ENCODE data around the gene LCN12. TPM values are rescaled to one million over a fixed set of nuclear protein-coding genes. Genes with fewer than 3 reads are reported as not detected.

The LCN12 gene, protein sequence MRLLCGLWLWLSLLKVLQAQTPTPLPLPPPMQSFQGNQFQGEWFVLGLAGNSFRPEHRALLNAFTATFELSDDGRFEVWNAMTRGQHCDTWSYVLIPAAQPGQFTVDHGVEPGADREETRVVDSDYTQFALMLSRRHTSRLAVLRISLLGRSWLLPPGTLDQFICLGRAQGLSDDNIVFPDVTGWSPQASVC
- 1 to 10 TPM in 1 of 3 donors, under 1 TPM in 1, not detected in 1; 0.67 to 1.4 TPM for polyA plus RNA-seq

DNA sequence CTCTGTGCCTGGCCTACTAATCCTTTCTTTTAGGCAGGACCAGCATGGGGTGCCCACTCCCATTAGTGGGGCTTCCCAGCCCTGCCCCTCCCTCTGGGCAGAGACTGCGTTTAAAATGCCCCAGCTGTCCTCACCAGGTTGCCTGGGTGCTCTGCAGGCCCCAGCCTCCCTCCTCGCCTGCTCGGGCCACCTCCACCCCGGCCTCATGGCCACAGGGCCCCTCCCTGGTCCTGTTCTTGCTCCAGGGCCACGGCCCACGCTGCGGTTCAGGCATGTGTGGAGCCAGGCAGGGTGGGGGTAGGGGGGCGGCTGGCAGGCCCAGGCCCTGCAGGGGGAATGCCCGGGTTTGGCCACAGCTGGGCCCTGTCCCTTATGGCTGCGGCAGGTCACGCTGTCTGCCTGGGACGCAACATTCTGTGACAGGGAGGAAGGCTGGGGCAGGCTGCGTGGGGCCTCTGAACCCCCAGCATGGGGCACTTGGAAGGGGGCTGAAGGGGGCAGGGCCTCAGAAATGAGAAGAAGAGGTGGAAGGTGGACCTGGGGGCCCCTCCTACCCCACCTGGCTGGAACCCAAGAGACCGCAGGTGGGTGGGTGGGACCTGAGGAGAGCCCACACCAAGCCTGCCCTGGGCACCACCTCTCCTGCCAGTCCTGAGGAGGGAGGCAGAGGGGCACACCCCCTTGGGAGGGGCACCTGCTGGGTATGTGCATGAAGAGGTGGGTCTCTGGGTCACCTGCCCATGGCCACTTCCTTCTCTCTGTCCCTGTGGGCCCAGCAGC lies at the start of gene LCN12:
Gene LCN12, plus strand, starts transcription at position 733 of the 780 bp plus-strand sequence. CDS start 55 bp downstream, outside the sequence.
- WGBS, 3 donors, result 66 to 90% (median 85%) methylated on average over 14 of the region's 14 CpGs
- H3K27ac ChIP-seq (ENCODE audit: low read depth, low read length), result no peak within 1 kb of the TSS

DNA sequence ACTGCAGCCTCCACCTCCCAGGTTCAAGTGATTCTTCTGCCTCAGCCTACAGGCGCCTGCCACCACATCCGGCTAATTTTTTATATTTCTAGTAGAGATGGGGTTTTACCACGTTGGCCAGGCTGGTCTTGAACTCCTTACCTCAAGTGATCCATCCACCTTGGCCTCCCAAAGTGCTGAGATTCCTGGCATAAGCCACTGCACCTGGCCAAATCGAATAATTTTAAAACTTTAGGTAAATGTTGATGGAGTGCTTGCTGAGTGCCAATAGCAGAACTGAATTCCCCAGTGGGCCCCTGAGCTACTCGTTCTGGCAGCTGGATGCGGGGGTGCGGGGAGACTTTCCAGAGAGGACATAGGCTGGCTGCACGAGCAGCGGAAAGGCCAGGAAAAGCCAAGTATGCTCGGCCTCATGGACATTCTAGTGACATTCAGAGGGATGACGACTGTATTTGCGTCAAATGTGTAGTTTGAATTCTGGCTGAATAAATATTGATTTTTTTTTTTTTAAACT lies 49.0 kb upstream of the LCN12 start:
- WGBS, 3 donors, result 53 to 64% (median 55%) methylated on average over 12 of the region's 12 CpGs

GRCh38 chr9:136906266-136906665 lies 45.8 kb upstream of the LCN12 start:
- WGBS, 3 donors, result 60 to 79% (median 68%) methylated on average over 4 of the region's 4 CpGs
- H3K27ac ChIP-seq (ENCODE audit: low read depth, low read length), result no peak overlapping the region

More for the DNA sequence above, 49.0 kb upstream of the LCN12 start:
- no peak overlapping the region for H3K27ac ChIP-seq (ENCODE audit: low read depth, low read length)

DNA sequence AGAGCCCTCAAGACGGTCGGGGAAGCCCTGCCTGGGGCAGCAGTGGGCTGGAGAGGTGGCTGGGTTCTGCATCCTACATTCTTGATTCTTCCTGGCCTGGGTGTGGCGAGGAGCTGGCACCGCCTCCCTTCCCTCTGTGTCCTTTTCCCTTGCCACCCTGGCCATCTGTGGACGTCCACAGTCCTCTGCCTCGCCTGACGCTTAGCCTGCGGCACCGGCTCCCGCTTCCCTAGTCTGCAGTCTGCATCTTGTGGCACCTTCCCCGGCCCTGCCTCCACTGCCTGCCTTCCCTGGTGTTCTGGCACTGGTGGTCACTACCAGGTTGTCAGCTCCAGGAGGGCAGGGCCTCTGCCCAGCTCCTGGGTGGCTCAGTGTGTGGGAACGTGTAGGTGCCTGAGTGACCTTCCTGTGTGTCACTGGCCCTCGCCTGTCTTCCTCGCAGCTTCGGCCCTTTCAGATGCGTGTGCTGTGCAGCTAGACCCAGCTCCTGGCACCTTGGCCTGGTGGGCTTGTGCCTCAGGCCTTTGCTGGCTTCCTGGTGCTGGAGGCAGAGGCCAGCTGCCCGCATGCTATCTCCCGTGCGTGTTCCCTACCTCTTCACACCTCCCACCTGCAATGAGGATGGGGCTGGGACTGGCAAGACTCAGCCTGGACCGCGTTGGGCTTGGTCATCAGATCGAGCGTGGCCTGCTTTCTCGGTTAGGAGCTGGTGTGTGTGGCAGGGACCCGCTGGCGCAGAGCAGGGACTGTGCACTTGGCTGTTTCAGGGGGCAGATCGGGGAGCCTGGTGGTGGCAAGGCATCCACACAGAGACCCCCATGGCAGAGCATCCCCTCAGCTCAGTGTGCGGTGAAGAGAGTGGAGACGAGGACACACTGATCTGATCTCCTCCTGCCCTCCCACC lies 44.8 kb upstream of the LCN12 start:
- no peak overlapping the region for H3K27ac ChIP-seq (ENCODE audit: low read depth, low read length)
- WGBS, 3 donors, result 94 to 97% (median 96%) methylated on average over 28 to 29 of the region's 29 CpGs

- 92 to 94% (median 93%) methylated on average over 12 of the region's 12 CpGs for WGBS, 3 donors
- no peak overlapping the region for H3K27ac ChIP-seq (ENCODE audit: low read depth, low read length)
Observed at GRCh38 chr9:136910197-136910900, 41.7 kb upstream of the LCN12 start.

DNA sequence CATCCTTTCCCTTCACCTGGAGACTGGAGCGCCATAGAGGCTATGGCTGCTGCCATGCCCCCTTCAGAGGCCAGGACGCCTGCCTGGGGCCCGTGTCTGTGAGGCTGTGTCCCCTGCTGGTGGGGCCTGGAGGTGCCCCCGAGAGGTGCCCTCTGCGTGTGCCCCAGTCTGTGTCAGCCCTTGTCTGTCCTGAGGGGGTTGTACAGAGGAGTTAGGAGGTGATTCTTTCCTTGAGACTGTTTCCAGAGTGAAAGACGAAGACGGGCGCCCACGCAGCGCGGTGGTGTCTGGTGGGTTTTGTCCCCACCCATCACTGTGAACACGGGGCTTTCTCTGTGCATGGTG lies 41.2 kb upstream of the LCN12 start:
- no peak overlapping the region for H3K27ac ChIP-seq (ENCODE audit: low read depth, low read length)
- 90 to 91% (median 91%) methylated on average over 12 of the region's 12 CpGs for WGBS, 3 donors

DNA sequence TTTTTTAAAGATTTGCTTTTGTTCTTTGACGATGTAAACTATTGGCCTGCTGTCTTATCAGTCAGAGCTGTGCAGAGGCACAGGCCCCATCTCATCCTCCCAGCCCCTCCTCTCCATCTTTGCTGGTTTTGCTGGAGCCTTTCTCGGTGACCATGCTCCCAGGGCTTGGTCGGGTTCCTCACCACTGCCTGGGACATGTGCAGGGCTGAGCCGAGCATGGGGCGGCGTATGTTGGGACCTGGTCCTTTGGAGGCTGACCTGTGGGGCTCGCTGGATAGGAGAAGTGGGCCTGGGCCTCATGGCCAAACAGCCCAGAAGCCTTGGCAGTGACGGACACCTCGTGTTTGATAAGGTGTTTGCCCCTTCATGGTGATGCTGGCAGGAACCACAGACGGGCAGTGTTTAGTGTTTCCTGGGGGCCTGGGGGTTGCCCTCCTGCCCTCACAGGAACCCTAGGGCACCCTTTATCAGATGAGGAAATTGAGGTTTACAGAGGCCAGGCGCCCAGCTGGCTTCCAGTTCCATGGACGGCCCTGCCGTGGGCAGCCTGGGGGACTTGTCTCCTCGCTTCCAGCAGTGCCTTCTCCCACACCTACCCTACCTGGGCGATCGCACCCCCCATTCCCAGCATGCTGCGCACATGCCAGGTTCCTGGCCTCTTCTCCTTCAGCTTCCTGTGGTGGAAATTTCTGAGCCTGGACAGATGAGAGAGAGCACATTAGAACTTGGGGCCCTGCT lies 38.2 kb upstream of the LCN12 start:
- 82 to 92% (median 84%) methylated on average over 17 of the region's 17 CpGs for WGBS, 3 donors
- H3K27ac ChIP-seq (ENCODE audit: low read depth, low read length), result no peak overlapping the region

DNA sequence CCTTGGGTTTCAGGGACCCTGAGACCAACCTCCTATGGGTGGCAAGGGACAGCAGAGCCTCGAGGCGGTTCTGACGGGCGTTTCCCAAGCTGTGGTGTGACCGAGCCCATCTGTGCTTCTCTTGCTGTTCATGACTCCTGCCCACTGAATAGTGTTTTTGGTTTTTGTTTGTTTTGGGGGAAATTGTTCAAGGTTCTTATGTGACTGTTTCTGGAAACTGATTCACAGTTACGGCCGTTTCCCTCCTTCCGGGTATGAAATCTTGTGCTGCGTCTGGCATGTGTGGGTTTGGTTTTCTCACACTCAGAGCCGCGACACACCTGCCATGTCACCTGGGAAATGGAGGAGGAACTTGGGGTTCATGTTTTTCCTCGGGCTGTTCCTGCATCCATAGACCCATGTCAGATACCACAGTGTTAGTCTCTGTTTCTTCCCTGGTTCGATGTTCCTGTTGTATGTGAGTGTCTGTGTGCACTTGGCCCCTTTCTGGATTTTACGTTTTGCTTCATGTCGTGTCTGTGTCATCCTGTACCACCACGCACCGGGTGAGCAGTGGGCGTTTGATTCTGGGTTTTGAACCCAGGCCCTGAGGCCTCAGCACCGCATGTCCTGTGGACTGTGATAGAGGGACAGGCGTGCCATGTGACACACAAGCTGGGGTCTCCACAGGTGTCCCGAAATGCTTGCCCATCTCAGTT lies 36.3 kb upstream of the LCN12 start:
- no peak overlapping the region for H3K27ac ChIP-seq (ENCODE audit: low read depth, low read length)
- 86 to 88% (median 86%) methylated on average over 21 of the region's 21 CpGs for WGBS, 3 donors

DNA sequence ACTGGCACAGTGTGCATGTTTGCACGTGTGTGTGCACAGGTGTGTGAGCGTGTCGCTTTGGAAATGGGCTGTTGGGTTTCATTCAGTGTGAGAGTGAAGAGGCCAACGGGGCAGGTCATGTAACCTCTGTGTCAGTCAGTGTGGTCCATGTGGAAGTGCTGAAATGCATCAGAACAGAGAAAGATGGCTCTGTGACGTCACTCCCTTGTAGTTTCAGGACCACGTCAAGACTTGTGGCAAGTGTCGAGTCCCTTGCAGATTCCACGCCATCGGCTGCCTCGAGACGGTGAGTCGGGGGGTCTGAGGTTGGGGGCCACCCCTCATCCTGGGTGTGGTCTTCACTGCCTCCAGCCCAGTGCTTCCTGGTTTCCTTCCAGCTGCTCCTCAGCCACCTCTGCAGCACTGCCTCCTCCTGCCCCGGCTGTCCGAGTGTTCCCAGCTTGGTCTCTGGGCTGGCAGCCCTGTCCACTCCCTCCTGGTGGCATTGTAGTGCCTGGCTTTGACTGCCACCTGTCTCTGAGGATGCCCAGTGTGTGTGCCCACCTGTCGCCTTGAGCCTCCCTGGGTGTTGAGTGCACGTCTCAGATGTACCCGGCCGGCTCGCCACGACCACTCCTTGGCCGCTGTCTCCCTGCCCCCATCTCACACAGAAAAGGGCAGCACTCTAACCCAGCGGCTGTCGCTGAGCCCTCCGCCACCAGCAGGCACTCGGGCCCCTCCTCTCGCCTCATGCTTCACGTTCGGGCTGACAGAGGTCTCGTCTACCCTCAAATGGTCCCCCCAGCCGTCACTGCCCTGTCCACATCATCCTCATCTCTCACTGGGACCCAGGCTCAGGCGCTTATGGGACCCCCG lies 35.5 kb upstream of the LCN12 start:
- no peak overlapping the region for H3K27ac ChIP-seq (ENCODE audit: low read depth, low read length)
- WGBS, 3 donors, result 89 to 93% (median 91%) methylated on average over 32 of the region's 32 CpGs

GRCh38 chr9:136917902-136918301 lies 34.2 kb upstream of the LCN12 start:
- no peak overlapping the region for H3K27ac ChIP-seq (ENCODE audit: low read depth, low read length)
- WGBS, 3 donors, result 70 to 93% (median 72%) methylated on average over 11 of the region's 11 CpGs

DNA sequence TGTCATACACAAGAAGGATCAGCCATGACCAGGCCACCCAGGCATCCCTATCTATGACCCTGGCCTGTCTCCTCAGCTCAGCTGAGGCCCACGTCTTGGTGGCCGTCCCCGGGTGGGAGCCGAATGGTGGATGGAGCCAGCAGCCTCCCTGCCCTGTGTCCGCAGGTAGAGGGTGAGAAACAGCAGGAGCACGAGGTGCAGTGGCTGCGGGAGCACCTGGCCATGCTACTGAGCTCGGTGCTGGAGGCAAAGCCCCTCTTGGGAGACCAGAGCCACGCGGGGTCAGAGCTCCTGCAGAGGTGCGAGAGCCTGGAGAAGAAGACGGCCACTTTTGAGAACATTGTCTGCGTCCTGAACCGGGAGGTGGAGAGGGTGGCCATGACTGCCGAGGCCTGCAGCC lies 32.0 kb upstream of the LCN12 start:
- 95 to 97% (median 96%) methylated on average over 15 of the region's 15 CpGs for WGBS, 3 donors
- H3K27ac ChIP-seq (ENCODE audit: low read depth, low read length), result no peak overlapping the region

- 92 to 97% (median 97%) methylated on average over 14 of the region's 14 CpGs for whole genome bisulfite sequencing, 3 donors
- no peak overlapping the region for H3K27ac ChIP-seq (ENCODE audit: low read depth, low read length)
Observed at GRCh38 chr9:136920734-136921231, 31.3 kb upstream of the LCN12 start.

GRCh38 chr9:136921307-136921706 lies 30.8 kb upstream of the LCN12 start:
- H3K27ac ChIP-seq (ENCODE audit: low read depth, low read length), result no peak overlapping the region
- WGBS, 3 donors, result 77 to 91% (median 80%) methylated on average over 11 of the region's 11 CpGs

DNA sequence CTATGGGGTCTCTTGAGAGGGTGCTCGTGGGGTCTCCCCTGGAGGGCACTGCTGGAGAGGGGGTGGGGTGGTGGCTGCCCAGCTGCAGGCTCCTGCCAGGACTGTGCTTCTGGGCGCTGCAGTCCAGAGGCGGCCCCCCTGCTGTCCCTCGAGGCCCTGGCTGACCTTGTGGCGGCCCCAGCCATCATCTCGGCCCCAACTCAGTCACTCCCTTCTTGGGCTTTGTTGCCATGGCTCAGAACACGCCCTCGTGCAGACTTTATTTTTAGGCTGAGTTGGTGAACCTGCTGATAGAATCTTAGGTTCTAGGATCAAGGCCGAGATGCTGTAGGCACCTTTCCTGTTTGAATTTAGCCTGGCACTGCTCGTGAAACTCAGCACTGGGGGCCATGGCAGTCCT lies 30.4 kb upstream of the LCN12 start:
- WGBS, 3 donors, result 51 to 81% (median 74%) methylated on average over 10 of the region's 10 CpGs

GRCh38 chr9:136922540-136922939 lies 29.5 kb upstream of the LCN12 start:
- WGBS, 3 donors, result 90 to 93% (median 92%) methylated on average over 16 to 19 of the region's 19 CpGs
- no peak overlapping the region for H3K27ac ChIP-seq (ENCODE audit: low read depth, low read length)

More for the DNA sequence above, 30.4 kb upstream of the LCN12 start:
- H3K27ac ChIP-seq (ENCODE audit: low read depth, low read length), result no peak overlapping the region

DNA sequence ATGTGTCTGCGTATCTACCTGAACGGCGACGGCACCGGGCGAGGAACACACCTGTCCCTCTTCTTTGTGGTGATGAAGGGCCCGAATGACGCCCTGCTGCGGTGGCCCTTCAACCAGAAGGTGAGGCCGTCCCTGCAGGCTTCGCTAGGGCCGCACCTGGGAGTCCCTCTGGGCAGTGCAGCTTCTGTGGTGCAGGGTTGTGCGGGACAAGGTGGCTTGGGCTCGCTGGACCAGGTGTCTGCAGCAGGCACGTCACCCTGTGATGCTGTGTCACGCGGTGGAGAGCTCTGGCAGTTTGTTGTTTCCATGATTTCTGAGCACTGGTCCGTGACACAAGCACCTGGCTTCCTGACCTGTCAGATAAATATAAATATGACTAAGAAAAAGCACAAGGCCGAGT lies 28.2 kb upstream of the LCN12 start:
- WGBS, 3 donors, result 91 to 98% (median 97%) methylated on average over 19 of the region's 19 CpGs
- H3K27ac ChIP-seq (ENCODE audit: low read depth, low read length), result no peak overlapping the region

Measured in adipose tissue (tissue), 3 donors.